Posterior vena cava (tissue), 2 donors: ENCODE data around the gene ZSCAN29. TPM values are rescaled to one million over a fixed set of nuclear protein-coding genes. Genes with fewer than 3 reads are reported as not detected.

Experiments
- DNase-seq: peaks from one replicate; pipeline ENCODE4 v3.0.0-alpha.2; 2020; ENCODE audit warnings: low spot score
- intact Hi-C, 2 donors: fragments of 100-400 bp; cut with DNase I; formaldehyde crosslinking; loops; one replicate each; pipeline versions ENCODE4 v1.14.1 to v1.14.2; 2022 to 2023
- total RNA-seq, 2 donors: library from RNA; stranded (reverse); fragmentation: NEBNext Ultra II Directional; extraction: Animal tissue kit (Norgen Biotek cat#: 25700); gene quantifications; one replicate each; pipeline ENCODE4 v1.2.1, GENCODE V29; 2021
- donor health status: DM: yes; HTN: yes; CAD: no.
- donor health status: DM: yes; HTN: yes; CAD: no.

The ZSCAN29 gene
- total RNA-seq, 2 donors from 2014 or later: 17.1 to 17.9 TPM

GRCh38 chr15:43360821-43361220 lies 10.0 kb downstream of the ZSCAN29 start:
- intact Hi-C loops: no loop called here
- no peak for DNase-seq

- DNase-seq: no peak
- intact Hi-C loops: no loop called here
These were observed 18.0 kb downstream of the ZSCAN29 start for GRCh38 chr15:43352693-43353382.

GRCh38 chr15:43347114-43347513 lies 23.7 kb downstream of the ZSCAN29 start:
- DNase-seq: no peak
- intact Hi-C loops: no loop called here

- intact Hi-C loops: no loop called here
- DNase-seq: no peak
These were observed 24.5 kb downstream of the ZSCAN29 start for GRCh38 chr15:43346305-43346704.

GRCh38 chr15:43330780-43331087 lies 40.1 kb downstream of the ZSCAN29 start:
- no peak for DNase-seq
- intact Hi-C loops: no loop called here

- intact Hi-C loops: no loop called here
- DNase-seq: peak; percentile 98
These were observed 40.7 kb downstream of the ZSCAN29 start, which contains the start of gene LCMT2 for GRCh38 chr15:43329960-43330779. Gene LCMT2, minus strand, starts transcription at chr15:43330573. Its CDS starts 84 bp downstream, at chr15:43330489.

- peak; percentile 83 for DNase-seq
- intact Hi-C loops: no loop called here
These were observed 41.5 kb downstream of the ZSCAN29 start for GRCh38 chr15:43329217-43329959.

- DNase-seq: no peak
- intact Hi-C loops: no loop called here
These were observed 45.7 kb downstream of the ZSCAN29 start for GRCh38 chr15:43325039-43325684.

- DNase-seq: no peak
- intact Hi-C loops: no loop called here
These were observed 51.7 kb downstream of the ZSCAN29 start for GRCh38 chr15:43318990-43319771.

- no peak for DNase-seq
- intact Hi-C loops: no loop called here
These were observed 53.2 kb downstream of the ZSCAN29 start for GRCh38 chr15:43317566-43318184.

GRCh38 chr15:43316971-43317346 lies 53.9 kb downstream of the ZSCAN29 start:
- no peak for DNase-seq
- intact Hi-C loops: no loop called here

- intact Hi-C loops: no loop called here
- no peak for DNase-seq
These were observed 54.5 kb downstream of the ZSCAN29 start for GRCh38 chr15:43316016-43316970.

- no peak for DNase-seq
- intact Hi-C loops: no loop called here
These were observed 56.7 kb downstream of the ZSCAN29 start for GRCh38 chr15:43314171-43314570.

- intact Hi-C loops: no loop called here
- no peak for DNase-seq
These were observed 58.5 kb downstream of the ZSCAN29 start for GRCh38 chr15:43312378-43312777.
